Measurements from ENCODE around the gene AIF1L.

The AIF1L gene

GRCh38 chr9:131140550-131140949 is 44.2 kb downstream of the AIF1L start:
- Histone ChIP-seq H3K27me3 (ENCODE audit: insufficient read depth, low read depth, severe bottlenecking) (no peaks in the 10 kb centered on the region), H3K36me3 (peaks cover 94% of the 10 kb centered on the region)
- no peak for DNase-seq

GRCh38 chr9:131142160-131142559 is 45.8 kb downstream of the AIF1L start:
- H3K4me3 ChIP-seq (ENCODE audit: low read depth, low read length) = no peak overlapping the region
- no peak for DNase-seq
- no peak for TF ChIP-seq CTCF (IDR thresholded peaks at IDR 0.05; ENCODE audit: low read depth, low read length)
- peaks cover 94% of the 10 kb centered on the region for H3K36me3 ChIP-seq
- no peaks in the 10 kb centered on the region for H3K9me3 ChIP-seq (ENCODE audit: severe bottlenecking)
- H3K27me3 ChIP-seq (ENCODE audit: insufficient read depth, low read depth, severe bottlenecking) = no peaks in the 10 kb centered on the region
- H3K27ac ChIP-seq = no peak overlapping the region

More at GRCh38 chr9:131140550-131140949, 44.2 kb downstream of the AIF1L start:
- no peak for TF ChIP-seq CTCF (IDR thresholded peaks at IDR 0.05; ENCODE audit: low read depth, low read length)
- Histone ChIP-seq H3K4me3 (ENCODE audit: low read depth, low read length) (no peak overlapping the region), H3K27ac (no peak overlapping the region; the same call in 1 of the 2 replicates), H3K9me3 (ENCODE audit: severe bottlenecking) (no peaks in the 10 kb centered on the region)

- H3K9me3 ChIP-seq (ENCODE audit: severe bottlenecking) = no peaks in the 10 kb centered on the region
- no peak overlapping the region for H3K4me3 ChIP-seq (ENCODE audit: low read depth, low read length)
- no peaks in the 10 kb centered on the region for H3K27me3 ChIP-seq (ENCODE audit: insufficient read depth, low read depth, severe bottlenecking)
- peaks cover 97% of the 10 kb centered on the region for H3K36me3 ChIP-seq
- no peak for TF ChIP-seq CTCF (IDR thresholded peaks at IDR 0.05; ENCODE audit: low read depth, low read length)
- no peak for DNase-seq
- no peak overlapping the region for H3K27ac ChIP-seq
Observed at GRCh38 chr9:131144201-131144600, 47.9 kb downstream of the AIF1L start.

- H3K27ac ChIP-seq = no peak overlapping the region
- no peak overlapping the region for H3K4me3 ChIP-seq (ENCODE audit: low read depth, low read length)
- H3K27me3 ChIP-seq (ENCODE audit: insufficient read depth, low read depth, severe bottlenecking) = no peaks in the 10 kb centered on the region
- peaks cover 97% of the 10 kb centered on the region for H3K36me3 ChIP-seq
- no peak for DNase-seq
- H3K9me3 ChIP-seq (ENCODE audit: severe bottlenecking) = no peaks in the 10 kb centered on the region
- TF ChIP-seq CTCF (IDR thresholded peaks at IDR 0.05; ENCODE audit: low read depth, low read length) = no peak
Observed at GRCh38 chr9:131145245-131145644, 48.9 kb downstream of the AIF1L start.

- Histone ChIP-seq H3K27me3 (ENCODE audit: insufficient read depth, low read depth, severe bottlenecking) (no peaks in the 10 kb centered on the region), H3K4me3 (ENCODE audit: low read depth, low read length) (no peak overlapping the region), H3K27ac (no peak overlapping the region), H3K9me3 (ENCODE audit: severe bottlenecking) (no peaks in the 10 kb centered on the region), H3K36me3 (peaks cover 97% of the 10 kb centered on the region)
- no peak for DNase-seq
- TF ChIP-seq CTCF (IDR thresholded peaks at IDR 0.05; ENCODE audit: low read depth, low read length) = no peak
Observed at GRCh38 chr9:131146186-131146585, 49.9 kb downstream of the AIF1L start.

- TF ChIP-seq CTCF (IDR thresholded peaks at IDR 0.05; ENCODE audit: low read depth, low read length) = no peak
- Histone ChIP-seq H3K27me3 (ENCODE audit: insufficient read depth, low read depth, severe bottlenecking) (no peaks in the 10 kb centered on the region), H3K27ac (no peak overlapping the region), H3K4me3 (ENCODE audit: low read depth, low read length) (no peak overlapping the region), H3K9me3 (ENCODE audit: severe bottlenecking) (no peaks in the 10 kb centered on the region), H3K36me3 (peaks cover 96% of the 10 kb centered on the region)
- no peak for DNase-seq
Observed at GRCh38 chr9:131148276-131148675, 51.9 kb downstream of the AIF1L start.
